Stomach (tissue), 9 donors: ENCODE results near the gene BCAS3. TPM values are rescaled to one million over a fixed set of nuclear protein-coding genes. Genes with fewer than 3 reads are reported as not detected.

ENCODE experiments used
- DNase-seq, 2 donors: peaks; one replicate each; pipeline versions ENCODE4 v3.0.0 to v3.0.0-alpha.2; 2013 to 2019
- H3K27ac ChIP-seq, 5 donors: fragments of 200-600 bp in 4 of 5; sonication (generic) in 4 of 5; one replicate each; pipeline ENCODE4 v1.5.1; 2013 to 2019; ENCODE audit warnings: mild to moderate bottlenecking in 1 of 5, moderate library complexity in 1 of 5
- H3K27me3 ChIP-seq, 3 donors: fragments of 200-600 bp; sonication (generic); one replicate each; pipeline ENCODE4 v1.5.1; 2017 to 2019; ENCODE audit warnings: mixed run types in 1 of 3
- H3K36me3 ChIP-seq, 4 donors: fragments of 200-600 bp; sonication (generic); 1 replicate in 3 of 4; 2 replicates in 1 of 4; pipeline ENCODE4 v1.5.1; 2016 to 2019
- H3K4me1 ChIP-seq, 4 donors: fragments of 200-600 bp; sonication (generic); one replicate each; pipeline ENCODE4 v1.5.1; 2016 to 2019
- H3K4me3 ChIP-seq, 4 donors: fragments of 200-600 bp; sonication (generic) in 3 of 4; one replicate each; pipeline ENCODE4 v1.5.1; 2016 to 2019; ENCODE audit warnings: mild to moderate bottlenecking in 1 of 4
- H3K9me3 ChIP-seq, 4 donors: fragments of 200-600 bp; sonication (generic); one replicate each; pipeline ENCODE4 v1.5.1; 2016 to 2019
- CTCF ChIP-seq, 7 experiments: fragments of 450-650 bp in 4 of 7; fragments of 200-600 bp in 3 of 7; sonication (generic) in 3 of 7; IDR thresholded peaks; one replicate each; pipeline ENCODE4 v1.5.1; 2016 to 2019; ENCODE audit warnings: antibody characterized with exemption in 7 of 7, control low read depth in 2 of 7, mild to moderate bottlenecking in 1 of 7
- EP300 ChIP-seq: sonication (generic); formaldehyde crosslinking; IDR thresholded peaks from one replicate; pipeline ENCODE4 v1.6.1; 2017; ENCODE audit warnings: antibody characterized with exemption
- POLR2A ChIP-seq, 4 donors: fragments of 450-650 bp; IDR thresholded peaks; one replicate each; pipeline ENCODE4 v1.6.1; 2016; ENCODE audit warnings: antibody characterized with exemption in 4 of 4, control low read depth in 2 of 4, mild to moderate bottlenecking in 1 of 4, moderate library complexity in 1 of 4
- POLR2AphosphoS5 ChIP-seq, 3 donors: sonication (generic); formaldehyde crosslinking; IDR thresholded peaks; one replicate each; pipeline ENCODE4 v1.6.1; 2016; ENCODE audit warnings: antibody characterized with exemption in 3 of 3
- WGBS, 5 donors: extraction: QIAGEN DNeasy Blood & Tissue Kit in 3 of 5; methylation state at CpG; one replicate each; pipeline versions ENCODE4 v1.1.5 to v1.1.7; 2013 to 2018; 5-methylcytosine and 5-hydroxymethylcytosine counted together
- intact Hi-C: fragments of 100-400 bp; cut with DNase I; formaldehyde crosslinking; loops from one replicate; pipeline ENCODE4 v1.15.1; 2023; ENCODE audit warnings: low total_unique reads
- polyA plus RNA-seq, 3 donors: library from polyadenylated mRNA; stranded (reverse); fragments of 200-250 nt; gene quantifications; one replicate each; pipeline ENCODE4 v1.2.3, GENCODE V29; 2013
- total RNA-seq, 5 donors: library from RNA; depleted of rRNA; stranded (reverse); fragments of >200 nt; gene quantifications; one replicate each; pipeline versions ENCODE4 v1.1.0 to v1.2.3, GENCODE V29; 2014 to 2016
- donor health status: healthy with polysubstance abuse.
- donor health status: Bipolar disorder and iron deficiency.
- donor health status: healthy.

The BCAS3 gene
- total and polyA plus RNA-seq, 8 donors: 4.9 to 150 (median 25.3) TPM

- no peaks in the 10 kb centered on the region for H3K27me3 ChIP-seq
- no peak for TF ChIP-seq POLR2AphosphoS5 (IDR thresholded peaks at IDR 0.05)
- TF ChIP-seq CTCF (IDR thresholded peaks at IDR 0.05): no peak
- 91 to 96% (median 95%) methylated on average over 6 of the region's 6 CpGs for WGBS, 5 donors
- no peaks in the 10 kb centered on the region for H3K36me3 ChIP-seq
- H3K27ac ChIP-seq: no peak overlapping the region
- no peak for DNase-seq
- no peaks in the 10 kb centered on the region for H3K9me3 ChIP-seq
- intact Hi-C loops: no loop called here
- H3K4me1 ChIP-seq: peaks cover 8 to 27% (median 17%) of the 10 kb centered on the region in 4 donors
- no peak overlapping the region for H3K4me3 ChIP-seq
These were observed 639.0 kb downstream of the BCAS3 start for GRCh38 chr17:61316633-61317032.

- WGBS, 5 donors: 94 to 98% (median 97%) methylated on average over 11 of the region's 11 CpGs
- H3K4me3 ChIP-seq: no peak overlapping the region
- no peaks in the 10 kb centered on the region for H3K9me3 ChIP-seq
- no peaks in the 10 kb centered on the region for H3K36me3 ChIP-seq
- no peaks in the 10 kb centered on the region for H3K27me3 ChIP-seq
- H3K4me1 ChIP-seq: peaks cover 8 to 27% (median 17%) of the 10 kb centered on the region in 4 donors
- TF ChIP-seq POLR2A (IDR thresholded peaks at IDR 0.05) (no peak), POLR2AphosphoS5 (IDR thresholded peaks at IDR 0.05) (no peak)
- no peak overlapping the region for H3K27ac ChIP-seq
- intact Hi-C loops: no loop called here
- no peak for DNase-seq
These were observed 640.1 kb downstream of the BCAS3 start for GRCh38 chr17:61317779-61318178.

- intact Hi-C loops: no loop called here
- H3K27me3 ChIP-seq: no peaks in the 10 kb centered on the region
- WGBS, 5 donors: 78 to 96% (median 86%) methylated on average over 5 of the region's 5 CpGs
- no peaks in the 10 kb centered on the region for H3K9me3 ChIP-seq
- peaks cover 6 to 22% (median 13%) of the 10 kb centered on the region in 4 donors for H3K4me1 ChIP-seq
- no peak overlapping the region for H3K4me3 ChIP-seq
- no peak overlapping the region for H3K27ac ChIP-seq
- TF ChIP-seq CTCF (IDR thresholded peaks at IDR 0.05): no peak
- TF ChIP-seq POLR2AphosphoS5 (IDR thresholded peaks at IDR 0.05): no peak
- no peak for TF ChIP-seq POLR2A (IDR thresholded peaks at IDR 0.05)
- TF ChIP-seq EP300: no peak
- DNase-seq: no peak
- no peaks in the 10 kb centered on the region for H3K36me3 ChIP-seq
These were observed 641.0 kb downstream of the BCAS3 start for GRCh38 chr17:61318684-61319098.

- intact Hi-C loops: no loop called here
- 86 to 96% (median 92%) methylated on average over 6 of the region's 6 CpGs for WGBS, 5 donors
- Histone ChIP-seq H3K4me3 (no peak overlapping the region), H3K27me3 (no peaks in the 10 kb centered on the region), H3K4me1 (peaks cover 0 to 16% (median 8%) of the 10 kb centered on the region in 4 donors), H3K9me3 (no peaks in the 10 kb centered on the region), H3K27ac (no peak overlapping the region), H3K36me3 (no peaks in the 10 kb centered on the region)
- DNase-seq: no peak
- TF ChIP-seq EP300 (no peak), POLR2A (IDR thresholded peaks at IDR 0.05) (no peak), POLR2AphosphoS5 (IDR thresholded peaks at IDR 0.05) (no peak), CTCF (IDR thresholded peaks at IDR 0.05) (no peak)
These were observed 643.7 kb downstream of the BCAS3 start for GRCh38 chr17:61321344-61321743.

GRCh38 chr17:61322325-61323002 lies 644.8 kb downstream of the BCAS3 start:
- intact Hi-C loops: no loop called here
- TF ChIP-seq CTCF (IDR thresholded peaks at IDR 0.05): no peak
- no peak for TF ChIP-seq POLR2A (IDR thresholded peaks at IDR 0.05)
- TF ChIP-seq POLR2AphosphoS5 (IDR thresholded peaks at IDR 0.05): no peak
- no peak for TF ChIP-seq EP300
- no peak for DNase-seq
- Histone ChIP-seq H3K4me1 (peaks cover 0 to 16% (median 8%) of the 10 kb centered on the region in 4 donors), H3K4me3 (no peak overlapping the region), H3K9me3 (no peaks in the 10 kb centered on the region), H3K27ac (peak overlapping the region in 3 of 5 donors; percentile 39 to 60 (median 40)), H3K27me3 (no peaks in the 10 kb centered on the region), H3K36me3 (no peaks in the 10 kb centered on the region)
- 69 to 87% (median 84%) methylated on average over 4 of the region's 4 CpGs for whole genome bisulfite sequencing, 5 donors
